Fibroblast of pulmonary artery (primary cell): ENCODE results near the gene MAGI2.
"Not testable (repeated sequence)": the region's sequence is repeated elsewhere in the genome, so short reads cannot be mapped to it uniquely, and the experiment has no call there.

Source experiments
- DNase-seq: peaks from one replicate; pipeline ENCODE4 v3.0.0-alpha.2; 2010; ENCODE audit warnings: low read depth
- H3K4me3 ChIP-seq: replicated peaks from 2 replicates; pipeline ENCODE4 v1.5.1; 2011; ENCODE audit warnings: low read depth, mild to moderate bottlenecking, control low read depth, low read length, moderate library complexity
- TF ChIP-seq, protein P1 (sequence below): IDR thresholded peaks from 2 replicates; pipeline ENCODE4 v1.5.1; 2011; ENCODE audit warnings: mild to moderate bottlenecking, control low read depth, low read length, inconsistent platforms; ENCODE audit errors: missing control alignments

MAGI2 gene

DNA sequence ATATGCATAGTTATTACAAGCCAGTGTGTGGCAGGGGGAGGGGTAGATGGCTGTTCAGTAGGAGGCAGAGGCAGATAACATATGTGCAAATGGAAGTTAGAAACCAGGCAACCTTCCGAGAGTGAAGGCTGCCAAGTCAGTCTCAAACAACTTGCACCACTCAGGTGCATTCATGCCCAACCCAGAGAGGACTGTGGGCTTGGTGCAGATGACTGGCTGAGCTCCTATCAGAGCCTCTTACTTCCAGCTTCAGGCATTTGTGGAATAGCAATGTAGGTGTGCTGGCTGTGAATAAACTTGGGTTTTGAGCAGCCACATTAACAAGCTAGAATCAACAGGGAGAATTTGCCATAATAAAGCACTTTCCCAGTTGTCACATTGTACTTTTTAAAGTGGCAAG lies 865.1 kb downstream of the MAGI2 start:
- TF ChIP-seq, protein P1, sequence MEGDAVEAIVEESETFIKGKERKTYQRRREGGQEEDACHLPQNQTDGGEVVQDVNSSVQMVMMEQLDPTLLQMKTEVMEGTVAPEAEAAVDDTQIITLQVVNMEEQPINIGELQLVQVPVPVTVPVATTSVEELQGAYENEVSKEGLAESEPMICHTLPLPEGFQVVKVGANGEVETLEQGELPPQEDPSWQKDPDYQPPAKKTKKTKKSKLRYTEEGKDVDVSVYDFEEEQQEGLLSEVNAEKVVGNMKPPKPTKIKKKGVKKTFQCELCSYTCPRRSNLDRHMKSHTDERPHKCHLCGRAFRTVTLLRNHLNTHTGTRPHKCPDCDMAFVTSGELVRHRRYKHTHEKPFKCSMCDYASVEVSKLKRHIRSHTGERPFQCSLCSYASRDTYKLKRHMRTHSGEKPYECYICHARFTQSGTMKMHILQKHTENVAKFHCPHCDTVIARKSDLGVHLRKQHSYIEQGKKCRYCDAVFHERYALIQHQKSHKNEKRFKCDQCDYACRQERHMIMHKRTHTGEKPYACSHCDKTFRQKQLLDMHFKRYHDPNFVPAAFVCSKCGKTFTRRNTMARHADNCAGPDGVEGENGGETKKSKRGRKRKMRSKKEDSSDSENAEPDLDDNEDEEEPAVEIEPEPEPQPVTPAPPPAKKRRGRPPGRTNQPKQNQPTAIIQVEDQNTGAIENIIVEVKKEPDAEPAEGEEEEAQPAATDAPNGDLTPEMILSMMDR = no peak
- DNase-seq = no peak
- H3K4me3 ChIP-seq = no peak overlapping the region

DNA sequence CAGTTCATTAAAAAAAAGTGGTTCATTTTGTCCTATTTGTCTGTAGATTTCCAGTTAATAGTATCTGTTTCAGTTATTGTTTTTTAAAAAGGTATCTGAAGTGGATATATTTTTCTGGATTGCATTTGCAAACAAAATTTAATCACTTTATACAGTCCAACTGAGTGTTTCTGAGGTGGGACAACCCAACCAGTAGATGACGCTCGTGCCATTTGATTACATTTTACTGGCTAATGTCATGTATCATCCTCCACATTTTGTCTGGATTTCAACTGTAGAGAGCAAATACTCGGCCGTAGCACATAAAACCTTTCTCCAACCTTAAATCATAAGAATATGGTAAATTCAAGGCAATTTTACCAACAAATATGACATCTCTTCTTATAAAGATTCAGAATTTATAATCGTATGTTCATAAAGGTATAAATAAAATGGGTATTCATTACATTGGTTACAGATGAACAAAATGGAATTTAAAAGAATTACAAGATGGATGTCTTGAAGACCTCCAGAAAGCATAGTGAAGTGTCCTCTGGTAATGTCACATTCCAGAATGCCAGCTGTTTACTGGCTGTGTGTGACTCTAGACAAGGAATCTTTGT lies 865.9 kb downstream of the MAGI2 start:
- no peak overlapping the region for H3K4me3 ChIP-seq
- DNase-seq = peak; percentile 29
- TF ChIP-seq, protein P1 = peak; percentile 37

DNA sequence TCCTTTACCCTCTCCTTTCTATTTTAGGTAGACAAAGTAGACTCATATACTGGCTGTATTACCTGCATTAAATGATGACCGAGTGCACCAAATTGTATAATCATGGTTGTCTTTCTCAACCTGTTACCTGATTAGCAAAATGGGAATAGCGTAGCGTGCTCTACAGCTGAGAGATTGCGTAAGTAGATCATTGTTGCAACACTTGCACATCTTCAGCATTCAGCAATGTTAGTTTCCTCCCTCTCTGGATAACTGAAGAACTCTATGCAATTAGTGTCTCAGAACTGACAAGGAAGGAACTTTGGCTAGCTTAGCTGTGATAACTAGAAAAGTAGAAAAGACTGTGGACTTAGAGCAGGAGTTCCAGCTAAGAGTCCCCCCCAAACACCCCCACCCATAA lies 867.5 kb downstream of the MAGI2 start:
- TF ChIP-seq, protein P1 = no peak
- H3K4me3 ChIP-seq = no peak overlapping the region
- no peak for DNase-seq

DNA sequence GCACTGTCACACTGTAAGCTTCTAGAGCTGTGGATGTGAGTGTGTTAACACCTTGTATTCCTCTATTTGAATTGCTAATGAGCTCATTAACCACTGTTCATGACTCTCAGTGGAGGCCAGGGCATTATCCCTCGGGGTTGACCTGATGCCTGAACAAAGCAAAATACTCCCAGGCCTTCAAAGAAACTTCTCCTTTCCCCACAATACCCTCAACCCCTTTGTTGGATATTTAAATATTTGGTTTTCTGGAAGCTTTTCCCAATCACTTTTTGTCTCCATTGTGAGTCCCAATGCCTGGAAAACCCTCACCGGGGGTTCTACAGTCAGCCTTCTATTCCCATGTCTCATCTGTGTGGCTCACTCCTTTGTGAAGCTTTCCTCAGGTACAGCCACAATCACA lies 874.8 kb downstream of the MAGI2 start:
- no peak overlapping the region for H3K4me3 ChIP-seq
- TF ChIP-seq, protein P1 = no peak
- DNase-seq = no peak

DNA sequence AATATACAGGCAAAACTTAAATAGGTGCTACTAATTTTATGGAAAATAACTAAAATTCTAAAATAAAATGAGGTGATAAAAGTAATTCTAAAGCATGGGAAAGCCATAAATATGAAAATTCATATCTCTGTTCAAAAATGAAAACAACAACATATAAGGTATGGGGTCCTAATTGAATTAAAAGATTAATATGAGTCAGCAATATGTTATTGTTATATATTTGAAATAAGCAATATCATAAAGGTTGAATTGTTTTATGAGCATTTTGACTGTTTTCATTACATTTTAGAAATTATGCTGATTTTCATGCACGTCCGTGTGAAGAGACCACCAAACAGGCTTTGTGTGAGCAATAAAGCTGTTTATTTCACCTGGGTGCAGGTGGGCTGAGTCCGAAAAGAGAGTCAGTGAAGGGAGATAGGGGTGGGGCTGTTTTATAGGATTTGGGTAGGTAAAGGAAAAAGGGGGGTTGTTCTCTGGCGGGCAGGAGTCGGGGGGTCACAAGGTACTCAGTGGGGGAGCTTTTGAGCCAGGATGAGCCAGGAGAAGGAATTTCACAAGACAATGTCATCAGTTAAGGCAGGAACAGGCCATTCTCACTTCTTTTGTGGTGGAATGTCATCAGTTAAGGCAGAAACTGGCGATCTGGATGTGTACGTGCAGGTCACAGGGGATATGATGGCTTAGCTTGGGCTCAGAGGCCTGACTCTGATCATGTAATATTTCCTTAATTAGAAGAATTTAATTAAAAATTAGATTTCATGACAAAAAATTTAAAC lies 876.1 kb downstream of the MAGI2 start:
- DNase-seq, H3K4me3 ChIP-seq: not testable (repeated sequence)

DNA sequence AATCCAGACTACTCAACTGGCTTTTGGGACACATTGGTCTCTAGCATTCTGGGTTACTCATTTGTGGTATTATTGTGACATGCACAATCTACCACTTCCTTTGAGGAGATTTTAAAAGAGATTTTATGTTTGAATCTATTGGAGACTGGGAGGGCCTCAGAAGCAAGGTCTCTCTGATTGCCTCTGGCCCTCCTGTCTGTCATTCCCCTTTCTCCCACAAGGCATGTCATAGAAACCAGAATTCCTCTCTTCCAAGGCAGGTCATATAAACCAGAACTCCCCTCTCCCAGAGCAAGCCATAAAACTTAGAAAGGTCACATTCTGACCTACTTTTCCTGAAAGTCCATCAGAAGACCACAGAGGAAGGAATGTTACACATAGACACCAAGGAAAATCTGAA lies 877.2 kb downstream of the MAGI2 start:
- TF ChIP-seq, protein P1 = no peak
- H3K4me3 ChIP-seq = no peak overlapping the region
- no peak for DNase-seq

DNA sequence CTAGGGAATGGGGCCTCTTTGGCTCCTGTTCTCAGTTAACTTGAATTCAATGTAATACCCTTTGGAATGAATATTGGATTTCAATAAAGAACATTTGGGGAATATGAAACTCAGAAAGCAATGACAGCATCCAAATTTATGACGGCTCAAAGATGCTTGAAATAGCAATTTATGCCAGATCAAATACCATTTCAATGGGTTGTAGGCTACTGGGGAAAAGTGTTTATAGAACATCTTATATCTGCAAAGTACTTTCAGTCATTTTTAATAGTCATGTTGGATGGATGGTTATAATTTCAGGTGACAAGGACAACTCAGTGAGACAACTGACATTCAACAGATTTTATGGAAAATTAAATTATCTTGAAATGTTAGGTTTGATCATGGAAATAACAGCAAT lies 882.2 kb downstream of the MAGI2 start:
- TF ChIP-seq, protein P1 = no peak
- no peak overlapping the region for H3K4me3 ChIP-seq
- DNase-seq = no peak
